ENCODE data around the gene FCN1. TPM values are rescaled to one million over a fixed set of nuclear protein-coding genes. Genes with fewer than 3 reads are reported as not detected.

Gene FCN1
- total RNA-seq, 2 experiments from 2014 or later, result not detected

GRCh38 chr9:134902936-134903335 is 14.8 kb downstream of the FCN1 start:
- TF ChIP-seq CTCF (IDR thresholded peaks at IDR 0.05), result no peak
- CTCF ChIA-PET, result no interaction called here
- Mint-ChIP-seq H3K36me3 (ENCODE audit: low read depth) (no peaks in the 10 kb centered on the region), H3K27ac (no peak overlapping the region), H3K27me3 (peaks cover under 1% of the 10 kb centered on the region), H3K4me3 (no peak overlapping the region), H3K9me3 (peaks cover 7% of the 10 kb centered on the region), H3K4me1 (ENCODE audit: low read depth) (no peaks in the 10 kb centered on the region)
- ATAC-seq (no peak), DNase-seq (no peak)
- intact Hi-C loops (cut with micrococcal nuclease), result no loop called here
- POLR2A ChIA-PET, result no interaction called here

- DNase-seq (no peak), ATAC-seq (no peak)
- CTCF ChIA-PET, result no interaction called here
- H3K4me3 Mint-ChIP-seq, result no peak overlapping the region
- intact Hi-C loops (cut with micrococcal nuclease), result no loop called here
- H3K36me3 Mint-ChIP-seq (ENCODE audit: low read depth), result no peaks in the 10 kb centered on the region
- H3K27me3 Mint-ChIP-seq, result peaks cover 5% of the 10 kb centered on the region
- no peak overlapping the region for H3K27ac Mint-ChIP-seq
- H3K4me1 Mint-ChIP-seq (ENCODE audit: low read depth), result no peaks in the 10 kb centered on the region
- TF ChIP-seq CTCF (IDR thresholded peaks at IDR 0.05), result no peak
- POLR2A ChIA-PET, result interaction anchor here (1.1 kb wide), 1 partner anchor 142 kb away, joined by 4 read pairs; no protein-coding TSS in a partner anchor
- H3K9me3 Mint-ChIP-seq, result peaks cover 7% of the 10 kb centered on the region
These were observed 17.9 kb downstream of the FCN1 start for GRCh38 chr9:134899818-134900217.

GRCh38 chr9:134899168-134899567 is 18.5 kb downstream of the FCN1 start:
- no peak for DNase-seq
- Mint-ChIP-seq H3K36me3 (ENCODE audit: low read depth) (no peaks in the 10 kb centered on the region), H3K27me3 (peaks cover 5% of the 10 kb centered on the region), H3K4me1 (ENCODE audit: low read depth) (no peaks in the 10 kb centered on the region), H3K9me3 (peaks cover 7% of the 10 kb centered on the region), H3K4me3 (no peak overlapping the region), H3K27ac (no peak overlapping the region)
- POLR2A ChIA-PET, result no interaction called here
- no peak for ATAC-seq
- CTCF ChIA-PET, result no interaction called here
- no peak for TF ChIP-seq CTCF (IDR thresholded peaks at IDR 0.05)
- intact Hi-C loops (cut with micrococcal nuclease), result no loop called here

- ATAC-seq (no peak), DNase-seq (no peak)
- ChIA-PET CTCF (no interaction called here), POLR2A (no interaction called here)
- Mint-ChIP-seq H3K4me1 (ENCODE audit: low read depth) (no peaks in the 10 kb centered on the region), H3K9me3 (peaks cover 7% of the 10 kb centered on the region), H3K36me3 (ENCODE audit: low read depth) (no peaks in the 10 kb centered on the region), H3K27ac (no peak overlapping the region), H3K27me3 (peaks cover 7% of the 10 kb centered on the region), H3K4me3 (no peak overlapping the region)
- no peak for TF ChIP-seq CTCF (IDR thresholded peaks at IDR 0.05)
- intact Hi-C loops (cut with micrococcal nuclease), result no loop called here
These were observed 19.4 kb downstream of the FCN1 start for GRCh38 chr9:134898319-134898718.

- POLR2A ChIA-PET, result no interaction called here
- H3K27me3 Mint-ChIP-seq, result peaks cover 7% of the 10 kb centered on the region
- intact Hi-C loops (cut with micrococcal nuclease), result no loop called here
- CTCF ChIA-PET, result no interaction called here
- no peak for ATAC-seq
- no peak for TF ChIP-seq CTCF (IDR thresholded peaks at IDR 0.05)
- no peaks in the 10 kb centered on the region for H3K36me3 Mint-ChIP-seq (ENCODE audit: low read depth)
- H3K9me3 Mint-ChIP-seq, result peaks cover 7% of the 10 kb centered on the region
- no peaks in the 10 kb centered on the region for H3K4me1 Mint-ChIP-seq (ENCODE audit: low read depth)
- no peak overlapping the region for H3K4me3 Mint-ChIP-seq
- no peak for DNase-seq
- no peak overlapping the region for H3K27ac Mint-ChIP-seq
These were observed 20.0 kb downstream of the FCN1 start for GRCh38 chr9:134897584-134898170.

Measured in activated CD8-positive, alpha-beta T cell treated with anti-CD3 and anti-CD28 coated beads for 36 hours (primary cell).